ENCODE results near the gene FAM163B.

DNA sequence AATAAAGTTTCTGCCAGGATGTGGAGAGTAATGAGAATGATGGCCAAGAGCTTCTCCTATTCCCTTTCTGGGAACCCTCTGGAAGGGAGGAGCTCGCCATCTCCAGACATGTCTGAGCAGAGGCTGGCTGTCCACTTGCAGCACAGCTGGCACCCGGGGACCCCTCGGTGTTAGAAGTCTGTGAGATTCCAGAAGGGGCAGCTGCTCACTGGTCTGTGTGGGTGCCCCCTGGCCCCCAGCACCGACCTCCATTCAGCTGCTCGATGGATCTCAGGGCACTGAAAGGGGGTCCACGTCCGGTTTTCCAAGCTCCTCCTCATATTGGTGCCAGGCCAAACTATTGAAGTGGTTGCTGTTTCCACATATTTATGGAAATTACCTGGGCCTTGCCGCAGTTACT, 3.6 kb upstream of the FAM163B start:
- TF ChIP-seq, protein P1, sequence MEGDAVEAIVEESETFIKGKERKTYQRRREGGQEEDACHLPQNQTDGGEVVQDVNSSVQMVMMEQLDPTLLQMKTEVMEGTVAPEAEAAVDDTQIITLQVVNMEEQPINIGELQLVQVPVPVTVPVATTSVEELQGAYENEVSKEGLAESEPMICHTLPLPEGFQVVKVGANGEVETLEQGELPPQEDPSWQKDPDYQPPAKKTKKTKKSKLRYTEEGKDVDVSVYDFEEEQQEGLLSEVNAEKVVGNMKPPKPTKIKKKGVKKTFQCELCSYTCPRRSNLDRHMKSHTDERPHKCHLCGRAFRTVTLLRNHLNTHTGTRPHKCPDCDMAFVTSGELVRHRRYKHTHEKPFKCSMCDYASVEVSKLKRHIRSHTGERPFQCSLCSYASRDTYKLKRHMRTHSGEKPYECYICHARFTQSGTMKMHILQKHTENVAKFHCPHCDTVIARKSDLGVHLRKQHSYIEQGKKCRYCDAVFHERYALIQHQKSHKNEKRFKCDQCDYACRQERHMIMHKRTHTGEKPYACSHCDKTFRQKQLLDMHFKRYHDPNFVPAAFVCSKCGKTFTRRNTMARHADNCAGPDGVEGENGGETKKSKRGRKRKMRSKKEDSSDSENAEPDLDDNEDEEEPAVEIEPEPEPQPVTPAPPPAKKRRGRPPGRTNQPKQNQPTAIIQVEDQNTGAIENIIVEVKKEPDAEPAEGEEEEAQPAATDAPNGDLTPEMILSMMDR (IDR thresholded peaks at IDR 0.05; ENCODE audit: insufficient read depth, low read depth, low read length): no peak
- TF ChIP-seq EZH2 (IDR thresholded peaks at IDR 0.05; ENCODE audit: insufficient read depth, low read length): no peak
